ENCODE results near the gene TPK1. TPM values are rescaled to one million over a fixed set of nuclear protein-coding genes. Genes with fewer than 3 reads are reported as not detected.
A peak's percentile ranks its signal among the peaks of the same experiment; 100 is the strongest.

TPK1 gene
- total RNA-seq, 1 experiment from 2014 or later: 3.1 TPM

- H3K27me3 ChIP-seq (ENCODE audit: insufficient read depth, low read length): no peaks in the 10 kb centered on the region
- no peaks in the 10 kb centered on the region for H3K36me3 Mint-ChIP-seq (ENCODE audit: insufficient read depth in 1 of 3, low read depth in 3 of 3)
- peak overlapping the region; percentile 45 to 72 (median 53); a peak in 6 of 7 replicates for H3K27ac Mint-ChIP-seq
- no peaks in the 10 kb centered on the region for H3K4me1 ChIP-seq (ENCODE audit: insufficient read depth, low read length)
- H4K5ac ChIP-seq (ENCODE audit: insufficient read length, low read depth, low read length): no peak overlapping the region
- no peak overlapping the region for H2BK15ac ChIP-seq (ENCODE audit: low read depth, low read length)
- H3K9ac ChIP-seq (ENCODE audit: extremely low read depth, insufficient read length, low read length): no peak overlapping the region
- no peaks in the 10 kb centered on the region for H3K9me3 ChIP-seq (ENCODE audit: control insufficient read depth, low read depth, low read length)
- no peaks in the 10 kb centered on the region for H3K9me3 Mint-ChIP-seq
- H2BK20ac ChIP-seq (ENCODE audit: low read depth, low read length, poor library complexity, severe bottlenecking): no peak overlapping the region
- H3K56ac ChIP-seq (ENCODE audit: insufficient read length, low read depth, low read length): no peak overlapping the region
- no peak overlapping the region for H2AFZ ChIP-seq (ENCODE audit: low read length)
- no peak overlapping the region for H3K4me2 ChIP-seq (ENCODE audit: insufficient read depth, insufficient read length, low read length)
- DNase-seq: no peak
- no peak overlapping the region for H3T11ph ChIP-seq (ENCODE audit: low read length)
- H3K4me3 Mint-ChIP-seq: no peak overlapping the region
- no peak overlapping the region for H2BK5ac ChIP-seq (ENCODE audit: insufficient read length, low read length)
- H3K27ac ChIP-seq (ENCODE audit: insufficient read length, low read depth, low read length): no peak overlapping the region
- no peak overlapping the region for H2BK12ac ChIP-seq (ENCODE audit: insufficient read length, low read depth, low read length)
- no peak overlapping the region for H4K8ac ChIP-seq (replicated peaks; ENCODE audit: insufficient read length, low read depth, low read length)
- H3K23me2 ChIP-seq (ENCODE audit: insufficient read length, low read depth, low read length, poor library complexity, severe bottlenecking): no peaks in the 10 kb centered on the region
- H3K79me1 ChIP-seq (ENCODE audit: insufficient read depth, low read depth, low read length, poor library complexity, severe bottlenecking): no peaks in the 10 kb centered on the region
- no peak for TF ChIP-seq CTCF (conservative IDR thresholded peaks at IDR 0.05)
- H3K23ac ChIP-seq (ENCODE audit: insufficient read length, low read depth, low read length): no peak overlapping the region
- H3K4me1 Mint-ChIP-seq: peaks cover 12 to 13% of the 10 kb centered on the region in 2 experiments
- H2BK120ac ChIP-seq (ENCODE audit: low read depth, low read length, poor library complexity, severe bottlenecking): no peak overlapping the region
- no peak overlapping the region for H3K14ac ChIP-seq (ENCODE audit: insufficient read depth, low read length)
- no peak overlapping the region for H4K91ac ChIP-seq (ENCODE audit: insufficient read length, low read depth, low read length)
- H3K18ac ChIP-seq (ENCODE audit: insufficient read length, low read depth, low read length): no peak overlapping the region
- H3K4ac ChIP-seq (ENCODE audit: low read depth, low read length): no peak overlapping the region
- no peaks in the 10 kb centered on the region for H3K79me2 ChIP-seq (ENCODE audit: insufficient read depth, low read length)
- no peaks in the 10 kb centered on the region for H3K27me3 Mint-ChIP-seq (ENCODE audit: low read depth)
- WGBS (ENCODE audit: extremely low coverage, insufficient read length, low lambda C conversion rate): no CpG with 5 or more reads among the region's 3 CpGs
- H2AK5ac ChIP-seq (ENCODE audit: insufficient read length, low read length): no peak overlapping the region
- no peaks in the 10 kb centered on the region for H4K20me1 ChIP-seq (ENCODE audit: control insufficient read depth, insufficient read depth, insufficient read length)
These were observed 318.9 kb downstream of the TPK1 start for GRCh38 chr7:144516729-144517525.

Measured in H9 (cell line).